Measurements from ENCODE around the gene BCL11B.

DNA sequence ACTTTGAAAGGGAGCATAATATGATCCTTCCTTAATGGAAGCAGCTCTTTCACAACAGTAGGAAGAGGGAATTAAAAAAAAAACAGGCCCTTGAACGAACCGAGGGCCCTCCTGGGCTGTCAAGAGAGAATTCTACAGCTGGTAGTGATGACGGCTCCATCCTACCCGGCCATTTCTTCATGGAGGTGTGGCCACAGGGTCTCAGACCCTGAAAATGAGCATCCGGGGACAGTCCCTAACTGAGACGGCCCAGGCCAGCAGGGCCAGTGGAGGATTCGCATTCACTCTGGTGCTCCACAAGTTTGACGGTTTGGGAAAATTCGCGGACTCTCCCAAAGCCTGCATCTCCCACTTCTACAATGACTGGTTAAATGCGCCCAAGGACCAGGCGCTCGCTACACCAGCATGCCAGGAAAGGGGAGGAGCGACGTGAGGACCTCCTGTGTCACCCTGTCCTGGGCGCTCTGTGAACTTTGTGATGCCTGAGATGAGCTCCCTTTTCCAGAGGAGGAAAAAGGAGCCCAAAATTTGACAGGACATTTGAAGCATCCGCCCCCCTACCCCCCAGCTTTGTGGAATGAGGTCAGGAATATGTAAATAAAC lies 66.8 kb downstream of the BCL11B start:
- TF ChIP-seq CTCF (IDR thresholded peaks at IDR 0.05) (no peak), POLR2AphosphoS5 (IDR thresholded peaks at IDR 0.05) (no peak)

Measured in upper lobe of left lung (tissue), 4 donors.